ENCODE measurements around the gene BHLHA15.
"Not testable (repeated sequence)": the region's sequence is repeated elsewhere in the genome, so short reads cannot be mapped to it uniquely, and the experiment has no call there.

The BHLHA15 gene

GRCh38 chr7:98210513-98211220 is 572 bp upstream of the BHLHA15 start:
- peak; percentile 81 for DNase-seq (ENCODE audit: low spot score)

- DNase-seq (ENCODE audit: low spot score): no peak
Measured at GRCh38 chr7:98211676-98212531, 665 bp downstream of the BHLHA15 start.

GRCh38 chr7:98212532-98213041 is 1.3 kb downstream of the BHLHA15 start:
- DNase-seq (ENCODE audit: low spot score): no peak

- no peak for DNase-seq (ENCODE audit: low spot score)
Measured at GRCh38 chr7:98213296-98213887, 2.2 kb downstream of the BHLHA15 start.

GRCh38 chr7:98213888-98214810 is 2.9 kb downstream of the BHLHA15 start:
- DNase-seq (ENCODE audit: low spot score): peak; percentile 6

GRCh38 chr7:98214811-98215321 is 3.6 kb downstream of the BHLHA15 start:
- DNase-seq (ENCODE audit: low spot score): no peak

GRCh38 chr7:98215561-98216495 is 4.6 kb downstream of the BHLHA15 start:
- DNase-seq (ENCODE audit: low spot score): no peak

- no peak for DNase-seq (ENCODE audit: low spot score)
Measured at GRCh38 chr7:98216941-98217622, 5.8 kb downstream of the BHLHA15 start.

GRCh38 chr7:98217623-98218582 is 6.7 kb downstream of the BHLHA15 start:
- peak; percentile 43 for DNase-seq (ENCODE audit: low spot score)

GRCh38 chr7:98219382-98219781 is 8.1 kb downstream of the BHLHA15 start:
- DNase-seq (ENCODE audit: low spot score): not testable (repeated sequence)

- peak; percentile 3 for DNase-seq (ENCODE audit: low spot score)
Measured at GRCh38 chr7:98221611-98222532, 10.6 kb downstream of the BHLHA15 start.

- peak; percentile 29 for DNase-seq (ENCODE audit: low spot score)
Measured at GRCh38 chr7:98222533-98223195, 11.4 kb downstream of the BHLHA15 start.

GRCh38 chr7:98223351-98223897 is 12.2 kb downstream of the BHLHA15 start:
- DNase-seq (ENCODE audit: low spot score): peak; percentile 6

- DNase-seq (ENCODE audit: low spot score): peak; percentile 54
Measured at GRCh38 chr7:98223898-98224700, 12.9 kb downstream of the BHLHA15 start.

GRCh38 chr7:98224701-98225181 is 13.5 kb downstream of the BHLHA15 start:
- DNase-seq (ENCODE audit: low spot score): no peak
